ENCODE data around the gene PACC1.

PACC1 gene

DNA sequence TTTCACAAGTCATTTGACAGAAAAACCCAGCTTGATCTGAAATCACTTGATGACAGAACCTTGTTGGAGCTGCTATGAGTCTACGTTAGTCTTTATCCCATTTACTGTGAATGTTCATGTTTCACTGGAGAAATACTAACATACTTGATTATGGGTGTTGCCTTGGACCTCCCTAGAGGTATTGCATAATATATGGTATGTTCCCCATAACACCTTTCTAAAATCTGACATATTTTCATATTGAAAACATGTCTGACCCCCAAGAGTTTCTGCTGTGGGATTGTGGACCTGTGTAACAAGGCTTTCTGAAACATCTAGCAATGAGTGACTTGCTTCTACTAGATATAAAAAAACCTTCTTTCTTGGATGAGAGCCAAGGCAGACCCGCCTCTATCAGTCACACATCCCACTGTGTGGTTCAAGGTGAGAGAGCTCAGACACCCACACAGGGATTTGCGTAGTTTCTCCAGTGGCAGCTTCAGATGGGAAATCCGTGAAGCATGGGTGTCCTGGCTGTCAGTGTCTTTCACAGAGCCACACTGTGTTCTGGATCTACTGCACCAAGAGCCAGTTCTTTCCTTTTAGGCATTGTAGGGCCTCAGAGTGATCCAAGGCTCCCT, 22.6 kb upstream of the PACC1 start:
- DNase-seq (ENCODE audit: low read depth) = no peak

DNA sequence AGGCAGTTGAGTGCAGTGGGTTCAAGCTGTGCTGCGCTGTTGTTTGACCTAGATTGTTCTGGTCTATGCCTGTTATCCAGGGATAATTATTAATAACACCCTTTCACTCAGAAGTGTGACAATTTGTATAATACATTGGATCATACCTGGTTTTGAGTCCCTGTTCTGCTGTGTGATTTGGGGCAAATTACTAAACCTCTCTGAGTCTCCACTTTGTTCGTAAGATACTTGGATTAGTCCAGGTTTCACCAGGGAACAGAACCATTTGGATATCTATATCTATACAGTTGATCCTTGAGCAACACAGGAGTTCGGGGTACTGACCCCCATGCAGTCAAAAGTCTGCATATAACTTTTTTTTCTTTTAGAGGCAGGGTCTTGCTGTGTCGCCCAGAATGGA, 20.3 kb upstream of the PACC1 start:
- no peak for DNase-seq (ENCODE audit: low read depth)

DNA sequence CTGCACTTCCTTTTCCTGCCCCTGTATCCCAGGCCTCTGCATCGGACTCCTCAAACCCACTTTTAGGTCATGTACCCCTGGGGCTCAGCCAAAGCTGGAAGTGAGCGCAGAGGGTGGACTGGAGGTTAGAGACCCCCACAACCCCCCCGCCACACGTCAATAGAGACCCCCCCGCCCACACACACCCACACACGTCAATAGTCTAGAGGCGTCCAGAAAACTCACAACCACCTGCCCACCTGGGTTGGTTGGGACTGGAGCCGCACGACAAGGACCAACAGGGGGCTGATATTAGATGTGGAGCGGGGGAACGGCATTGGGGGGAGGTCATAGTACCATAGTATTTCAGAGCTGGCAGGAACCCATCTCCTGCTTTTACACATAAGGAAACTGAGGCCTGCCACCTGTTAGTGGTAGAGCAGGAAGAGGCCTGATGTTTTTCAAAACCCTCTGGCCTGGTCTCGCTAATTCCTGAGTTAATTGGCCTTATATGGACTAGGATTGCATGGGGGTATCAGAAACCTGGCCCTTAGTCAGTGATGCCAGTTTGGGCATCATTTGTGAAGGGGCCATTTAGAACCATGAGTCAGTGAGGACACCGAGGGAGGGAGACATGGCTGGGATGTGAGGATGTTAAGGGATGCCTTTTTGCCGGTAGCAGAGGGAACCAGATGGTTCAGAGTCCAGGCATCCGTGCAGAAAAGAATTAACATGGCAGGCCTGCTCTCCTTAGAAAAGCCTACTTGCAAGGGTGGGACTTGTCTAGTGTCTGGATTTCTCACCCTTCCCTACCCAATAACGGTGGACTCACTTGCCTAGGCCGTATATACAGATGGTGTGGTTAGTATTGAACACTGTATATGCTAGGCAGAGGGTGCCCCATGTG, 19.1 kb upstream of the PACC1 start:
- DNase-seq (ENCODE audit: low read depth) = no peak

DNA sequence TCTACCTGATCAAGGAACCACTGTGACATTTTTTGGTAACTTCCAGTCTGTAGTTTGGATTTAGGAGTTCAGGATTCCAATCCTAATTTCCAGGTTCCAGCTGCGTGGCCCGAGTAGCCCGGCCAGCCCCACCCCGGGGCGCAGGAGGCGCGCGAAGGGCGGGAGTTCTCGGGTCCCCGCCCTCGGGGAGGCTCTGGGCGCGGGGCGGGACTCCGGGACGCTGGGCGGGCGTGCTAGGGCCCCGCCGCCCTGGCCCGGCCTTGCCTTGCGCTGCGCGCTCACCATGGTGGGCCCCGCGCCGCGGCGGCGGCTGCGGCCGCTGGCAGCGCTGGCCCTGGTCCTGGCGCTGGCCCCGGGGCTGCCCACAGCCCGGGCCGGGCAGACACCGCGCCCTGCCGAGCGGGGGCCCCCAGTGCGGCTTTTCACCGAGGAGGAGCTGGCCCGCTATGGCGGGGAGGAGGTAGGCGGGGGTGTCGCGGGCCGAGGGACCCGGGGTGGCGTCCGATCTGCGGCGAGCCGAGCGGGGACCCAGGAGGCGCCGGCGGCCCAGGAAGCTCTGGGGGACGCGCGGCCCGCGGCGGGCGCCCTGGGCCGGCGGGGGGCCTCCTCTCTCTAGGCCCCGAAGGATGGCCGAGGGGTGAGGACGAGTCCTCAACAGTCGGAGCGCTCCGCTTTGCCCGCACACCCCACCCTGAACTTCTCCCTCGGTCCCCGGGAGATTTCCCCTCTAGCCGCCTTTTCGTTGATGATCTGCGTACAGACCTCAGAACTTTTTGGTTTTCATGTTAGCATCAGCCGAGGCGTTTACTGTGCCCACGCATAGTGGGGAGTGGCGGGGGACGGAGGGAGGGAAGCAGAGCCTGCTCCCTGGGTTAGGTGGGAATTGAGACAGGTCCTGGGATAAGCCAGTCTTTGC, 18.2 kb upstream of the PACC1 start, which contains the start of gene NENF:
Gene NENF, plus strand, starts transcription at position 260 of the 916 bp plus-strand sequence. Its CDS starts 24 bp downstream, at position 284.
- peak; percentile 59 for DNase-seq (ENCODE audit: low read depth)

DNA sequence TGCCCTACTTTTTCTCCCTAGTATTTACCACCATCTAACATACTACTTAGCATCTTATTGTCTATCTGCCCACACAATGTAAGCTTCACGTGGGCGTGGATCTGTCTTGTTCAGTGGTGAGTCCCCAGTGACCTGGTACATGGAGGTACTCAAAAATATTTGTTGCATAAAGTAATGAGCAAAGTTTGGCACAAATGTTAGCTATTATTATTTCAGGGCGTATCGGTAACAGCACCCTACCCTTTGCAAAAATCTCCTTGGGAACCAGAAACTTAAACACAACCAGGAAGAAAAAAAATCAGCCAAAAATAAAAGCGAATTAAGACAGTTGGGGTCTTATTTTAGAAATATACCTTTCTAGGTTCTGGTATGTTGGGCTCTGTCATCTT, 17.6 kb upstream of the PACC1 start:
- no peak for DNase-seq (ENCODE audit: low read depth)

DNA sequence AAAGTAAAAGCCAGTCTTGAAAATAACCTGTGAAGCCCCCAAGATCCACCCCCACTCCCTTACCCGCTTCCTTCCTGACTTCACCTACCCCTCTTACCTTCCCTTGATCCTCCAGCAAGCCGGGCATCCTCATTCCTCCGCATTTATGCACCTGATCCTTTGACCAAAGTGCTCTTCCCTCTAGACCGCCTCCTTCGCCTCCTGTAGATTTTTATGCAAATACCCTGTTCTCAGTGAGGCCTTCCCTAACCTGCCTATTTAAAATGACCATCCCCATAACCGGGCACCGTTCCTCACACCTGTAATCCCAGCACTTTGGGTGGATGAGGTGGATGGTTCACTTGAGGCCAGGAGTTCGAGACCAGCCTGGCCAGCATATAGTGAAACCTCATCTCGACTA, 17.0 kb upstream of the PACC1 start:
- DNase-seq (ENCODE audit: low read depth) = no peak

DNA sequence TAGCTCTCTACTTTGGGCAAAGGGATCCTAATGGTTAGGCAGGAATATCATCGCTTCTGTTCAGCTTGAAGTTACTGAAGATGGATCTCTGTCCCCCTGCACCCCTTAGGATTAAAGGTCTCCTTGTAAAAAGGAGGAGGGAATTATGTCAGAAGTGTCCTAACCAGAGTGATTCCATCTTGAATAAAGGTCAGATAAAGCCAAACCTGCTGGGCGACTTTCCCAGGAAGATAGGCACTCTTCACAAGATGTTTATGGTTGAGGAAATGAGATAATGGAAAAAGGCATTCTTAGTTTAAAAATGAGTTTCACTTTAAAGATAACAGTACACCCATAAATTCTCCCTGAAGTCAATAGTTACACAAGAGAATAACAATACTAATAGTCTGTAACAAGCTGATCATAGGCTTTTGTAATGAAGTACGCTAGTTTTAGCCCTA, 16.3 kb upstream of the PACC1 start:
- DNase-seq (ENCODE audit: low read depth) = no peak

DNA sequence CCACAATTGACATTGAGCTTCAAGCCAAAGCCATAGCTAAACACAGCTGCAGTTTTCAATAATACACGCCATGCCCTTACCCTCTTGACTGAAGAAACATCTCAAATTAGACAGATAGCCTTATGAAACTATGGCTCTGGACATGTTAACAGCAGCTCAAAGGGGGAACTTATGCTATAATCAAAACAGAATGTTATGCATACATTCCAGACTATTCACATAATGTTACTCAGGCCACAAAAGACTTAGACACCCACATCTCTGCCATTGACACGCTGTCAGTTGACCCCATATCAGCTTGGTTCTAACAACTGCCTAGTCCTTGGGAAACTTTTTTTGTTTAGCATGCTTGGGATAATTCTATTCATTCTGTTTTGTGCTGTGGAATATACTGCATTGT, 15.7 kb upstream of the PACC1 start:
- no peak for DNase-seq (ENCODE audit: low read depth)

DNA sequence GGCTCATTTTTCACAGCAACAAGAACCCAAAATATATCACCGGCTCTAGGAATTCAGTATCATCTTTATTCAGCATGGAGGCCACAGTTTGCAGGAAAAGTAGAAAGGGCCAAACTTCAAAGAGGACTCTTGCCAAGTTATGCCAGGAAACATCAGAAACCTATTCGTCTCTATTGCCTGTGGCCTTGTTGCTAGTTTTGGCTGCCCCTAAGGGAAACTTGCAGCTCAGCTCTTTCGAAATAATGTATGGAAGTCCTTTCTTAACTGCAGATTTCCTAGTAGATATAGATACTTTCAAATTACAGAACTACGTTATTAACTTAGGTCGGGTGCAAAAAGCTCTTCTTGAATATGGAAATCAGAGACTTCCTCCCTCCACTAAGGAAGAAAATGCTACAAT, 13.8 kb upstream of the PACC1 start:
- no peak for DNase-seq (ENCODE audit: low read depth)

DNA sequence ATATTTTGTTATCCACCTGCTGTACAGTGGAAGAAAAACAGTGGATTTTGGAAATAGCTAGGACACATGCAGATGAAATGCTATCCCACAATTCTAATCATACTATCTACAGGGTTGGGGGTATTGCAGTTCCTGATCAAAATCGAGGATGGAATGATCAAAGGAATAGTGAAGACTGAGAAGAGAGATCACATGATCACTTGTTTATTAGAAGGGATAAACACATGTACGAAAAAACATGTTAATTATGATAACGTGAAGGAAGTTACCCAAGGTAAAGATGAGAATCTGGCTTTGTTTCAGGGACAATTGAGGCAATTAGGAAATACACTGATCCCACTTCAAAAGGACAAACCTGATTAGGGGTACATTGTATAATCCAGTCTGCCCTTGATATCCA, 9.2 kb upstream of the PACC1 start:
- DNase-seq (ENCODE audit: low read depth) = no peak

DNA sequence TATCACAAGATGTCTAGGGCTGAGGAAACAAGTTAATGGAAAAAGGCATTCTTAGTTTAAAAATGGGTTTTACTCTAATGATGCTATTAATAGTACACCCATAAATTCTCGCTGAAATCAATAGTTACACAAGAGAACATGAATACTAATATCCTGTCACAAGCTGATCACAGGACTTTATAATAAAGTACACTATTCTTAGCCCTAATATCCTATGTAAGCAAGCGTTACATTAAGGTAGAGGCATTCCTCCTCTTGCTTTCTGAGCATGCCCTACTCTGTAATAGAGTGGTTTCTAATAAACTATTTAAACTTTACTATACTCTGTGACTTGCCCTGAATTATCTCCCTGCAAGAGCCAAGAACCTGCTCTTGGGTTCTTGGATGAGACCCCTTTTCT, 6.5 kb upstream of the PACC1 start:
- no peak for DNase-seq (ENCODE audit: low read depth)

DNA sequence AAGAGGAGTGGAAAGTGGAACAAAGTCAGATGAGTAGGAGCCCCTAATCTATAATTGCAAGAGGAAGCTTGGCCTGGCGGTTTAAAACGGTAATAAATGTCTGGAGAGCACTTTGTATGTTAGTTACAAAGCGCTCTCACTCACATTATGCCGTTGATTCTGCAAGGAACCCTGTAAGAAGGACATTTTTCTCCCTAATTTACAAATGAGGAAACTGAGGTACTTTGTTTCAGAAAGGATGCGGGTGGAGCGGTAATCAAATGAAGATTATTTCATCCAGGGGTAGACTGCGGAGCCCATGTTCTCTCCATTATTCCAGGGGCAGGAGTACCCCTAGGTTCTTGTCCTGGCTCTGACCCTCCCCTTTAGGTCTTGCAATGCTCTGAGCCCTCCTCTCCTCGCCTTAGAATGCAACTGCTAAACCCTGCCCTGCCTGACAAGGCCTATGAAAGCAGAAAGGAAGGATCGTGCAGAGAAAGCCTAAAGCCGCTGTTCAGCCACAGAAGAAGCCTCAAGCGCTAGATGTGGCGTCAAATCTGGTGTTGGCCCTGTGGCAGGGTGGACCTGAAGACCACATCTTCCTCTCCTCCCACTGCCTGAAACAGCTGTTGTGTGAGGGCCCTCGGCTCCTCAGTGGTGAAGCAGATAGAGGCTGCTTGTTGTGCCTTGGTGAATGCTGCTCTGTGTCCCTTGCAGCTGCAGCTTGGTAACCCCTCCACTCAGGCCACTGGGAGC, 588 bp upstream of the PACC1 start:
- no peak for DNase-seq (ENCODE audit: low read depth)

DNA sequence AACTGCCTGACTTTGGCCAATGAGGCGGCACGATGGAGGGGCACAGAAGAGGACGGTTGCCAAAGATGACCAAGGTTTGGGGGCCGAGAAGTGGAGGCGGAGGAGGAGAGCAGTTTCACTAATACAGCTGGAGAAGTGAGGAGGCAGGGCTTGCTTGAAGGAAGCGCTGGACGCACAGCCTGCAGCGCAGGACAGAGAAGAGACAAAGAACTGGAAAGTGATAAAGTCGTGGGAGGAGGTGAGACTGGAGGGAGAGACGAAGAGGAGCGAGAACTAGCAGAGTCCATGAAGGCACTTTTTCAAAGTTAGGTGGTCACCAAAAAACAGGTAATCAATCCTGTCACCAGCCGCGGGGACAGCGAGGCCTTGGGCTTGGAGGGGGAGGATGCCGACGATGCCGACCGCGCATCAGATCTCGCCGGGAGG, 771 bp downstream of the PACC1 start:
- no peak for DNase-seq (ENCODE audit: low read depth)

DNA sequence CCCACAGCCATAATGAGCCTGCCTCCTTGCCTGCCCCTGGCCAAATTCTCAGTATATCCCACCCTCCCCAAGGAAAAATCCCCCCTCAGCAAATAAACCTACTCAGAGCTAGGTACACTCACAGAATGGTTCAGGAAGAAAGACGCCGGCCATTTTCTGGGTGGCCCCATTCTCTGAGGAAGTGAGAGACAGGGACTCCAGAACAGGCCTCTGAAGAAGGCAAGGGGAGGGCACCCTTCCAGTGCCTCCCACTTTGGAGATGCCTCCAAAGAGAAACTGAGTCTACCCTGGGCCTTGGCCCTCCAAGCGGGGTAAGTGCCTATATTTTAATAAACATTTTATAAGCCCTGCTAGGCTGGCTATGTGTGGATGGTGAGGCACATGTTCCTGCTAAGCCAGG, 2.3 kb downstream of the PACC1 start:
- no peak for DNase-seq (ENCODE audit: low read depth)

DNA sequence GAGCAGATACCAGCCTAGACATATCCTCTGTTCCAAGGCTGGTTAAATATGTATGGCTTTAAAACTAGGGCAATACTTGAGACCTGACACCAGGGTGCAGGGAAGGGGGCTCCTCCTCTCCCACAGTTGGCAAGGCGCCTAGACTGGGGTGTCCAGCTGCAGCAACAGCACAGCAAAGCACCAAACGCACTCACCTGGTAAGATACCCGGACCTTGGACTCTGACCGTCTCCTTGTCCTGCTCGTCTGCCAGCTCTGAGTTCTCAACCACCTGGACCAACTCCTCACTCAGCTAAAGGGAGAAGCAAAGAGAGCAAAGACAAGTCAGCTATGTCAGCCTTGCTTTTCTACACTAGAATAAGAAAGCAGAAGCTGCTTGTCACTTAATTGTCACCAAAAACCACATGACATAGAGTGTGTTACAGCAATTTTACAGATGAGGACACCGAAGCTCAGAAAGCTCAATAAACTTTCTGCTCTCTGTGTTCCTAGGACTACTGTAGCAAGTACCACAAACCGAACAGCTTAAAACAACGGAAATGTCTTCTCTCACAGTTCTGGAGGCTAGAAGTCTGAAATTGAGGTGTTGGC, 4.4 kb downstream of the PACC1 start:
- no peak for DNase-seq (ENCODE audit: low read depth)

DNA sequence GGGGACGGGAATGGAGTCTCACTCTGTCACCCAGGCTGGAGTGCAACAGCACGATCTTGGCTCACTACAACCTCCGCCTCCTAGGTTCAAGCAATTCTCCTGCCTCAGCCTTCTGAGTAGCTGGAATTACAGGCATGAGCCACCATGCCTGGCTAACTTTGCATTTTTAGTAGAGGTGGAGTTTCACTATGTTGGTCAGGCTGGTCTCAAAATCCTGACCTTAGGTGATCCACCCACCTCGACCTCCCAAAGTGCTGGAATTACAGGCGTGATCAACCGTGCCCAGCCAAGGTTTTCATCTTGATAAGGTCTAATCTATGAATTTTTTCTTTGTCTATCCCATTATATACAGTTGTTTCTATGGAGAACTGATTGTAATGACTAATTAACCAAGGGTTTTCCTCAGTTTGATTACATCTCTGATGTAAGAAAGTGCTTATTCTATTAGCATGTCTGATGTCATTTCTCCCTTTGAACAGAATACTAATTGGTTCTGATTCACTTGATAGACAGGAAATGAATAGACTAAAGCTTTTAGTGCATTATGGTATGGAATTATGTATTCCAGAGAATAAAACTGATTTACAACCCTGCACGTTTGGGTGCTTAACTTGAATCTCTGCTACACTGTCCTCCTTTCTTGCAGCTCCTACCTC, 11.9 kb downstream of the PACC1 start:
- no peak for DNase-seq (ENCODE audit: low read depth)

DNA sequence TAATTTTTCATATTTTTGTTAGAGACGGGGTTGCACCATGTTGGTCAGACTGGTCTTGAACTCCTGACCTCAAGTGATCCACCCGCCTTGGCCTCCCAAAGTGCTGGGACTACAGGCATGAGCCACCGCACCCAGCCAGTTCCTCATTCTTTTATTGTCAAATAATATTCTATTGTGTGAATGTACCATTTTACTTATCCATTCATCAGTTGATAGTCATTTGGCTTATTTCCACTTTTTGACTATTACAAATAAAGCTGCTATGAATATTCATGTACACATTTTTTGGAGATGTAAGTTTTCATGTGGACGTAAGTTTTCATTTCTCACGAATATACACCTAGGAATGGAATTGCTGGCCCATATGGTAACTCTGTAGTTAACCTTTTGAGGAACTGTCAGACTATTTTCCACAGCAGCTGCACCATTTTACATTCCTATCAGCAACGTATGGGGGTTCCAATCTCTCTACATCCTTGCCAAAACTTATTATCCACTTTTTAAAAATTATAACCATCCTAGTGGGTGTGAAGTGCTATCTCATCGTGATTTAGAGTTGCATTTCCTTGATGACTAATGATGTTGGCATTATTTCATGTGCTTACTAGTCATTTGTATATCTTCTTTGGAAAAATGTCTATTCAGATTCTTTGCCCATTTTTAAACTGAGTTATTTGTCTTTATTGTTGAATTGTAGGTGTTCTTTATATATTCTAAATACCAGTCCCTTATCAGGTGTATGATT, 12.7 kb downstream of the PACC1 start:
- no peak for DNase-seq (ENCODE audit: low read depth)

DNA sequence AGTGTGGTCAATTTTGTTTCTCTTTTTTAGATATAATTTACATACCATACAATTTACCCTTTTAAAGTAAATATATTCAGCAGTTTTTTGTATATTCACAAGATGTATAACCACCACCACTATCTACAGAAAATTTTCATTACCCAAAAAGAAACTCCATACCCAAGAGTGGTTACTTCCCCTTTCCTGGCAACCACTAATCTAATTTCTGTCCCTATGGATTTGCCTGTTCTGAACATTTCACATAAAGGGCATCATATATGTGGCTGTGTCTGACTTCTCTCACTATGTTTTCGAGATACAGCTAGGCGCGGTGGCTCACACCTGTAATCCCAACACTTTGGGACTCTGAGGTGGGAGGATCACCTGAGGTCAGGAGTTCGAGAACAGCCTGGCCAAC, 13.6 kb downstream of the PACC1 start:
- no peak for DNase-seq (ENCODE audit: low read depth)

DNA sequence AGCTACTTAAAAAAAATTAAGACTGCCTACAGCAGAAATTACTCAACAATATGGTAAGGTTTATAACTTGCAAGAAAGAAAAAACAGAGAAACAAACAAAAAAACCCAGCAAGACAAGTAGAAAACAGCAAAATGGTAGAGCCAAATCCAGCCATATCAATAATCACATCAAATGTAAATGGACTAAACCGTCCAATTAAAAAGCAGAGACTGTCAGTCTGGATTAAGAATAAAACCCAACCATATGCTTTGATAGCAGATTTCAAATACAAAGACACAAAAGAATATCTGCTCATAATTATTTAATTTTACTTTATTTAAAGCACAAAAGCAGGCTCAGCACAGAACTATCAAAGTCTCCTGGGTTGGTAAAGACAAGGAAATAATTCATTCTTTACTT, 17.5 kb downstream of the PACC1 start:
- no peak for DNase-seq (ENCODE audit: low read depth)

DNA sequence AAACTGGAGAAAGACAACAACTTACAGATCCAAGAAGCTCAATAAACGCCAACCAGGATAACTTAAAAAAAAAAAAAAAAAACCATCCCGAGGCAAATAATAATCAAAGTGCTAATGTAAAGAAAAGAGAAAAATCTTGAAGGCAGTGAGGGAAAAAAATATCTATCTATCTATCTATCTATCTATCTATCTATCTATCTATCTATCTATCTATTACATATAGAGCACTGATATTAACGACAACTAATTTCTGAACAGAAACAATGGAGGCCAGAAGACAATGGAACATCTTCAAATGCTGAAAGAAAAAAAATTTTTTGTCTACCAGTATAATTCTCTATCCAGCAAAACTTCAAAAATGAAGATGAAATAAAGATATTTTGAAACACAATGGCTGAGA, 18.0 kb downstream of the PACC1 start:
- DNase-seq (ENCODE audit: low read depth) = no peak
